ENCODE data around the gene RIC3.

The RIC3 gene

GRCh38 chr11:8186429-8186828, 17.6 kb upstream of the RIC3 start:
- H3K9me3 ChIP-seq (ENCODE audit: low read length) = no peaks in the 10 kb centered on the region
- H2AFZ ChIP-seq (ENCODE audit: low read length) = no peak overlapping the region
- no peaks in the 10 kb centered on the region for H3K9me2 ChIP-seq (ENCODE audit: low read depth, low read length)
- TF ChIP-seq EZH2 (IDR thresholded peaks at IDR 0.05; ENCODE audit: borderline replicate concordance, low read length) (no peak), CTCF (IDR thresholded peaks at IDR 0.05; ENCODE audit: low read length) (no peak)
- H3K4me1 ChIP-seq (ENCODE audit: insufficient read depth, low read length, severe bottlenecking) = no peaks in the 10 kb centered on the region
- no peaks in the 10 kb centered on the region for H3K36me3 ChIP-seq (ENCODE audit: insufficient read depth, low read length)
- H3K27ac ChIP-seq (ENCODE audit: low read depth, low read length, poor library complexity, severe bottlenecking) = no peak overlapping the region
- no peaks in the 10 kb centered on the region for H3K79me2 ChIP-seq (ENCODE audit: insufficient read depth, low read length)
- no peaks in the 10 kb centered on the region for H3K27me3 ChIP-seq (ENCODE audit: insufficient read depth, low read length)
- H3K4me3 ChIP-seq (ENCODE audit: low read depth, low read length, poor library complexity, severe bottlenecking) = no peak overlapping the region
- no peaks in the 10 kb centered on the region for H3F3A ChIP-seq (ENCODE audit: insufficient read depth, low read length)
- H3K9ac ChIP-seq (ENCODE audit: low read length) = no peak overlapping the region
- no peaks in the 10 kb centered on the region for H4K20me1 ChIP-seq (ENCODE audit: insufficient read depth, low read length)
- H3K4me2 ChIP-seq (ENCODE audit: low read length) = no peak overlapping the region

- TF ChIP-seq CTCF (IDR thresholded peaks at IDR 0.05; ENCODE audit: low read length) (no peak), EZH2 (IDR thresholded peaks at IDR 0.05; ENCODE audit: borderline replicate concordance, low read length) (no peak)
- H4K20me1 ChIP-seq (ENCODE audit: insufficient read depth, low read length) = no peaks in the 10 kb centered on the region
- no peaks in the 10 kb centered on the region for H3F3A ChIP-seq (ENCODE audit: insufficient read depth, low read length)
These were observed 14.3 kb upstream of the RIC3 start for GRCh38 chr11:8183111-8183510.

GRCh38 chr11:8180469-8180868, 11.6 kb upstream of the RIC3 start:
- no peaks in the 10 kb centered on the region for H3K36me3 ChIP-seq (ENCODE audit: insufficient read depth, low read length)
- no peak overlapping the region for H2AFZ ChIP-seq (ENCODE audit: low read length)
- no peak overlapping the region for H3K4me2 ChIP-seq (ENCODE audit: low read length)
- H3K79me2 ChIP-seq (ENCODE audit: insufficient read depth, low read length) = no peaks in the 10 kb centered on the region
- H3K4me3 ChIP-seq (ENCODE audit: low read depth, low read length, poor library complexity, severe bottlenecking) = no peak overlapping the region
- no peaks in the 10 kb centered on the region for H3K9me2 ChIP-seq (ENCODE audit: low read depth, low read length)
- H3K9me3 ChIP-seq (ENCODE audit: low read length) = no peaks in the 10 kb centered on the region
- no peaks in the 10 kb centered on the region for H3K4me1 ChIP-seq (ENCODE audit: insufficient read depth, low read length, severe bottlenecking)
- H3F3A ChIP-seq (ENCODE audit: insufficient read depth, low read length) = no peaks in the 10 kb centered on the region
- TF ChIP-seq EZH2 (IDR thresholded peaks at IDR 0.05; ENCODE audit: borderline replicate concordance, low read length) = no peak
- no peak for TF ChIP-seq CTCF (IDR thresholded peaks at IDR 0.05; ENCODE audit: low read length)
- H3K27ac ChIP-seq (ENCODE audit: low read depth, low read length, poor library complexity, severe bottlenecking) = no peak overlapping the region
- H3K27me3 ChIP-seq (ENCODE audit: insufficient read depth, low read length) = no peaks in the 10 kb centered on the region
- no peak overlapping the region for H3K9ac ChIP-seq (ENCODE audit: low read length)
- H4K20me1 ChIP-seq (ENCODE audit: insufficient read depth, low read length) = no peaks in the 10 kb centered on the region

More at GRCh38 chr11:8183111-8183510, 14.3 kb upstream of the RIC3 start:
- Histone ChIP-seq H3K4me2 (ENCODE audit: low read length) (no peak overlapping the region), H3K4me3 (ENCODE audit: low read depth, low read length, poor library complexity, severe bottlenecking) (no peak overlapping the region), H3K4me1 (ENCODE audit: insufficient read depth, low read length, severe bottlenecking) (no peaks in the 10 kb centered on the region), H3K9me3 (ENCODE audit: low read length) (no peaks in the 10 kb centered on the region), H3K27me3 (ENCODE audit: insufficient read depth, low read length) (no peaks in the 10 kb centered on the region), H3K9ac (ENCODE audit: low read length) (no peak overlapping the region), H3K36me3 (ENCODE audit: insufficient read depth, low read length) (no peaks in the 10 kb centered on the region), H3K9me2 (ENCODE audit: low read depth, low read length) (no peaks in the 10 kb centered on the region), H3K27ac (ENCODE audit: low read depth, low read length, poor library complexity, severe bottlenecking) (no peak overlapping the region), H3K79me2 (ENCODE audit: insufficient read depth, low read length) (no peaks in the 10 kb centered on the region), H2AFZ (ENCODE audit: low read length) (no peak overlapping the region)

Measured in OCI-LY1 (cell line).